Measurements from ENCODE around the gene PDE8B.

PDE8B gene

GRCh38 chr5:77170196-77170890 is 40.1 kb upstream of the PDE8B start:
- no peak for TF ChIP-seq CTCF (IDR thresholded peaks at IDR 0.05; ENCODE audit: low read length, missing control alignments)
- no peak overlapping the region for H3K4me3 ChIP-seq (replicated peaks; ENCODE audit: low read depth, low read length)
- DNase-seq (ENCODE audit: low read depth), result no peak

- no peak for TF ChIP-seq CTCF (IDR thresholded peaks at IDR 0.05; ENCODE audit: low read length, missing control alignments)
- H3K4me3 ChIP-seq (replicated peaks; ENCODE audit: low read depth, low read length), result no peak overlapping the region
- no peak for DNase-seq (ENCODE audit: low read depth)
These were observed 39.2 kb upstream of the PDE8B start for GRCh38 chr5:77171141-77171910.

- TF ChIP-seq CTCF (IDR thresholded peaks at IDR 0.05; ENCODE audit: low read length, missing control alignments), result no peak
- no peak for DNase-seq (ENCODE audit: low read depth)
These were observed 37.7 kb upstream of the PDE8B start for GRCh38 chr5:77172713-77173328.

GRCh38 chr5:77174526-77174925 is 36.0 kb upstream of the PDE8B start:
- no peak overlapping the region for H3K4me3 ChIP-seq (replicated peaks; ENCODE audit: low read depth, low read length)
- no peak for TF ChIP-seq CTCF (IDR thresholded peaks at IDR 0.05; ENCODE audit: low read length, missing control alignments)
- DNase-seq (ENCODE audit: low read depth), result no peak

More at GRCh38 chr5:77172713-77173328, 37.7 kb upstream of the PDE8B start:
- no peak overlapping the region for H3K4me3 ChIP-seq (replicated peaks; ENCODE audit: low read depth, low read length)

- H3K4me3 ChIP-seq (replicated peaks; ENCODE audit: low read depth, low read length), result no peak overlapping the region
- TF ChIP-seq CTCF (IDR thresholded peaks at IDR 0.05; ENCODE audit: low read length, missing control alignments), result no peak
- no peak for DNase-seq (ENCODE audit: low read depth)
These were observed 35.2 kb upstream of the PDE8B start for GRCh38 chr5:77175231-77175630.

- H3K4me3 ChIP-seq (replicated peaks; ENCODE audit: low read depth, low read length), result no peak overlapping the region
- no peak for TF ChIP-seq CTCF (IDR thresholded peaks at IDR 0.05; ENCODE audit: low read length, missing control alignments)
- DNase-seq (ENCODE audit: low read depth), result no peak
These were observed 34.1 kb upstream of the PDE8B start for GRCh38 chr5:77176429-77176828.

Data from fibroblast of pulmonary artery (primary cell).